HEK293T (cell line): ENCODE data around the gene MAP3K20.

ENCODE experiments used
- ELF4 ChIP-seq: fragments of 450-650 bp; IDR thresholded peaks from 2 replicates; pipeline ENCODE4 v1.6.1; 2017; ENCODE audit warnings: antibody characterized with exemption
- FOXA1 ChIP-seq: fragments of 450-650 bp; IDR thresholded peaks from 2 replicates; pipeline ENCODE4 v1.6.1; 2016; ENCODE audit warnings: mild to moderate bottlenecking
- NFRKB ChIP-seq: fragments of 450-650 bp; IDR thresholded peaks from 2 replicates; pipeline ENCODE4 v1.6.1; 2016; ENCODE audit warnings: mild to moderate bottlenecking, moderate library complexity

- TF ChIP-seq ELF4 (no peak), NFRKB (no peak), FOXA1 (no peak)
These were observed 49.2 kb upstream of the MAP3K20 start for GRCh38 chr2:173026479-173026878.
